OCI-LY3 (cell line): ENCODE results near the gene LGALS14.

Experiments
- H2AFZ ChIP-seq: fragments of 200-600, 300-600 bp; shearing (Covaris generic); 2 replicates; pipeline ENCODE4 v1.6.0; 2014; ENCODE audit warnings: antibody characterized with exemption, low read depth, low read length
- H3K27ac ChIP-seq: fragments of 200-600, 300-600 bp; sonication (generic); 2 replicates; pipeline ENCODE4 v1.5.1; 2014; ENCODE audit warnings: mild to moderate bottlenecking, low read length, moderate library complexity, mixed read lengths
- H3K27me3 ChIP-seq: fragments of 200-600, 300-600 bp; sonication (generic); 2 replicates; pipeline ENCODE4 v1.6.1; 2014; ENCODE audit warnings: low read depth, low read length, mixed read lengths
- H3K36me3 ChIP-seq: fragments of 200-600, 300-600 bp; sonication (generic); replicated peaks from 2 replicates; pipeline ENCODE3; 2014; ENCODE audit warnings: low read depth, low read length, mixed read lengths
- H3K4me1 ChIP-seq: fragments of 300-600, 200-600 bp; sonication (generic); 2 replicates; pipeline ENCODE4 v1.6.1; 2014; ENCODE audit warnings: low read length, mixed read lengths
- H3K4me2 ChIP-seq: fragments of 200-600, 300-600 bp; sonication (generic); 2 replicates; pipeline ENCODE4 v1.6.1; 2014; ENCODE audit warnings: low read length, mixed read lengths
- H3K4me3 ChIP-seq: fragments of 300-600, 200-600 bp; sonication (generic); 2 replicates; pipeline ENCODE4 v1.5.1; 2014; ENCODE audit warnings: antibody characterized with exemption, mild to moderate bottlenecking, low read length, moderate library complexity
- H3K79me2 ChIP-seq: fragments of 300-600, 200-600 bp; shearing (Covaris generic); 2 replicates; pipeline ENCODE4 v1.6.1; 2014; ENCODE audit warnings: mild to moderate bottlenecking, low read length, mixed read lengths
- H3K9ac ChIP-seq: fragments of 300-600, 200-600 bp; shearing (Covaris generic); 2 replicates; pipeline ENCODE4 v1.6.0; 2014; ENCODE audit warnings: mild to moderate bottlenecking, low read length, moderate library complexity
- H3K9me3 ChIP-seq: fragments of 200-600, 300-600 bp; shearing (Covaris generic); 2 replicates; pipeline ENCODE4 v1.6.1; 2014; ENCODE audit warnings: low read length, mixed read lengths; ENCODE audit not compliant: insufficient read depth
- H4K20me1 ChIP-seq: fragments of 200-600, 300-600 bp; sonication (generic); 2 replicates; pipeline ENCODE4 v1.6.1; 2016; ENCODE audit warnings: low read length, mixed read lengths; ENCODE audit not compliant: insufficient read depth
- EZH2phosphoT487 ChIP-seq: fragments of 200-600 bp; shearing (Covaris generic); IDR thresholded peaks from 2 replicates; pipeline ENCODE4 v1.6.1; 2018; ENCODE audit warnings: antibody characterized with exemption, mixed run types, low read depth
- TF ChIP-seq, protein P1 (sequence below): fragments of 200-600, 300-600 bp; sonication (generic); IDR thresholded peaks from 2 replicates; pipeline ENCODE4 v1.5.1; 2014; ENCODE audit warnings: antibody characterized with exemption, low read length, low read depth

Gene LGALS14

DNA sequence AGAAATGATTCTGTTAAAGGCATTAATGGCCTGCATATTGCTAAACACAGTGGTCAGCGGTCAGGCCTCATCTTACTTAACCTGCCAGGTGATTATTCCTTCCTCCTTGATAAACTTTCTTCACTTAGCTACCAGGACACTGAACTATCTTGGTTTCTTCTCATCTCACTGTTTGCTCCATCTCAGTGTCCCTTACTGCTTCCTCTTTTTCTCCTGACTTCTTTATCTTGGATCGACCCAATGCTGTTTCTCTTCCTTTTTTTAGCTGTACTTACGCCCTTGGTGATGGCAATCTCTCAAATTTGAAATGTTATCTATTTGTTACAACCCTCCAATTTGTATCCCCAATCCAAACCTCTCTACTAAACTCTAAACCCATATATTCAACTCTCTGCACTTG is 41.4 kb downstream of the LGALS14 start:
- Histone ChIP-seq H2AFZ (no peak overlapping the region), H3K36me3 (no peaks in the 10 kb centered on the region), H3K27ac (no peak overlapping the region), H4K20me1 (no peaks in the 10 kb centered on the region), H3K27me3 (peaks cover 23% of the 10 kb centered on the region), H3K79me2 (no peaks in the 10 kb centered on the region), H3K9ac (no peak overlapping the region), H3K4me1 (no peaks in the 10 kb centered on the region), H3K4me2 (no peak overlapping the region), H3K9me3 (no peaks in the 10 kb centered on the region), H3K4me3 (no peak overlapping the region)
- TF ChIP-seq, protein P1, sequence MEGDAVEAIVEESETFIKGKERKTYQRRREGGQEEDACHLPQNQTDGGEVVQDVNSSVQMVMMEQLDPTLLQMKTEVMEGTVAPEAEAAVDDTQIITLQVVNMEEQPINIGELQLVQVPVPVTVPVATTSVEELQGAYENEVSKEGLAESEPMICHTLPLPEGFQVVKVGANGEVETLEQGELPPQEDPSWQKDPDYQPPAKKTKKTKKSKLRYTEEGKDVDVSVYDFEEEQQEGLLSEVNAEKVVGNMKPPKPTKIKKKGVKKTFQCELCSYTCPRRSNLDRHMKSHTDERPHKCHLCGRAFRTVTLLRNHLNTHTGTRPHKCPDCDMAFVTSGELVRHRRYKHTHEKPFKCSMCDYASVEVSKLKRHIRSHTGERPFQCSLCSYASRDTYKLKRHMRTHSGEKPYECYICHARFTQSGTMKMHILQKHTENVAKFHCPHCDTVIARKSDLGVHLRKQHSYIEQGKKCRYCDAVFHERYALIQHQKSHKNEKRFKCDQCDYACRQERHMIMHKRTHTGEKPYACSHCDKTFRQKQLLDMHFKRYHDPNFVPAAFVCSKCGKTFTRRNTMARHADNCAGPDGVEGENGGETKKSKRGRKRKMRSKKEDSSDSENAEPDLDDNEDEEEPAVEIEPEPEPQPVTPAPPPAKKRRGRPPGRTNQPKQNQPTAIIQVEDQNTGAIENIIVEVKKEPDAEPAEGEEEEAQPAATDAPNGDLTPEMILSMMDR: no peak
- no peak for TF ChIP-seq EZH2phosphoT487

DNA sequence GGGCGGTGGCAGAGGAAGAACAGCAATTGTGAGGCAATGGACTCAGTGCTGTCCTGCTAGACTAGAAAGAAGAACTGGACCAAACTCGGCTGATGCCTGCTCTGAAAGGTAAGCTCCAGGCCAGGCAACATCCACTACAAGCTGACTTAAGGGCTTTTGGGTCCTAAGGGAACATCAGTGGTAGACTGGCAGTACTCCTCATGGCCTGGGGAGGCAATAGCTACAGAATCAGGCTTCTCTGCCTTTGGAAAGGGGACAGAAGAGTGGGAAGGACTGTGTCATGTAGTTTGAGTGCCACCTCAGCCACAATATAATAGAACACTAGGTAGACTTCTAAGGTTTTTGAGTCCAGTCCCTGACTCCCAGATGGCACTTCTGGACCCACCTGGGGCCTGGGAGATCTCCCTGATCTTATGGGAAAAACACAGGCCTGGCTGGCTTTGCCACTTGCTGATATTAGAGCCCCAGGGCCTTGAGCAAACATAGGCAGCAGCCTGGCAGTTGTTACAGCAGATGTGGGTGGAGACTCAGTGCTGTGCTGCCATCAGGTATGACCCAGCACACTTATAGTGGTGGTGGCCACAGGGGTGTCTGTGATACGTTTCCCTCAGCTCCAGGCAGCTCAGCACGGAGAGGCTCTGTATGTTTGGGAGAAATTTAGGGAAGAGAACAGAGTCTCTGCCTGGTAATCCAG is 42.7 kb downstream of the LGALS14 start:
- H3K4me3 ChIP-seq: no peak overlapping the region
- no peaks in the 10 kb centered on the region for H3K36me3 ChIP-seq
- H2AFZ ChIP-seq: no peak overlapping the region
- H3K79me2 ChIP-seq: no peaks in the 10 kb centered on the region
- H3K27ac ChIP-seq: no peak overlapping the region
- H3K4me2 ChIP-seq: no peak overlapping the region
- peaks cover 29% of the 10 kb centered on the region for H3K27me3 ChIP-seq
- no peaks in the 10 kb centered on the region for H3K4me1 ChIP-seq
- no peak overlapping the region for H3K9ac ChIP-seq
- no peaks in the 10 kb centered on the region for H3K9me3 ChIP-seq
- no peaks in the 10 kb centered on the region for H4K20me1 ChIP-seq
- no peak for TF ChIP-seq EZH2phosphoT487
- TF ChIP-seq, protein P1: no peak

DNA sequence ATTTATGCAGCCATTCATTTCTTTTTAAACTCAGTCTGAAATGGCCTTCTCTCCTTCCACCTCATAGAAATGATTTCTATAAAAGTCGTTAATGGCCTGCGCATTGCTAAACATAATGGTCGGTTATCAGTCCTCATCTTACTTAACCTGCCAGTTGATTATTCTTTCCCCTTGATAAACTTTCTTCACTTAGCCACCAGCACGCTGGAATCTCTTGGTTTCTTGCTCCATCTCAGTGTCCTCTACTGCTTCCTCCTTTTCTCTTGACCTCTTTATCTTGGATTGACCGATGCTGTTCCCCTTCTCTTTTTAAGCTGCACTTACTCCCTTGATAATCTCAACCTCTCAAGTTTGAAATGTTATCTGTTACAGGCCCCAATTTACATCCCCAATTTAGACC is 45.7 kb downstream of the LGALS14 start:
- Histone ChIP-seq H3K4me1 (no peaks in the 10 kb centered on the region), H3K4me2 (no peak overlapping the region), H3K27me3 (peaks cover 41% of the 10 kb centered on the region), H2AFZ (no peak overlapping the region), H3K9ac (no peak overlapping the region), H3K36me3 (no peaks in the 10 kb centered on the region), H3K4me3 (no peak overlapping the region), H3K27ac (no peak overlapping the region), H4K20me1 (no peaks in the 10 kb centered on the region), H3K79me2 (no peaks in the 10 kb centered on the region), H3K9me3 (no peaks in the 10 kb centered on the region)
- TF ChIP-seq, protein P1: no peak
- no peak for TF ChIP-seq EZH2phosphoT487

DNA sequence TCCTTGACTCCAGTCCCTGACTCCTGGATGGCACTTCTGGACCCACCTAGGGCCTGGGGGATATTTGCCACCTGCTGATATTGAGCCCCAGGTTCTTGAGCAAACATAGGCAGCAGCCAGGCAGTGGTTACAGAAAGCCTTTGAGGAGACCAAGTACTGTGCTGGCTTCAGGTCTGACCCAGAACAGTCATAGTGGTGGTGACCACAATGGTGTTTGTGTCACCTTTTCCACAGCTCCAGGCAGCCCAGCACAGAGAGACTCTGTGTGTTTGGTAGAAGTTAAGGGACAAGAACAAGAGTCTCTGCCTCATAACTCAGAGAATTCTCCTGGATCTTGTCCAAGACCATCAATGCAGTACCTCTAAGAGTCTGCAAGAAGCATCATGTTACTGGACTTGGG is 48.1 kb downstream of the LGALS14 start:
- H4K20me1 ChIP-seq: no peaks in the 10 kb centered on the region
- H3K9ac ChIP-seq: no peak overlapping the region
- no peaks in the 10 kb centered on the region for H3K36me3 ChIP-seq
- no peak for TF ChIP-seq EZH2phosphoT487
- TF ChIP-seq, protein P1: no peak
- no peaks in the 10 kb centered on the region for H3K79me2 ChIP-seq
- no peak overlapping the region for H3K4me3 ChIP-seq
- no peak overlapping the region for H3K27ac ChIP-seq
- H3K4me2 ChIP-seq: no peak overlapping the region
- no peaks in the 10 kb centered on the region for H3K9me3 ChIP-seq
- no peaks in the 10 kb centered on the region for H3K4me1 ChIP-seq
- no peak overlapping the region for H2AFZ ChIP-seq
- H3K27me3 ChIP-seq: peaks cover 60% of the 10 kb centered on the region
